ENCODE data around the gene CCNYL1. TPM values are rescaled to one million over a fixed set of nuclear protein-coding genes. Genes with fewer than 3 reads are reported as not detected.

CCNYL1 gene
- total RNA-seq, 2 donors from 2014 or later, result 19.8 to 22.4 TPM

- 92 to 93% methylated on average over 3 to 5 of the region's 5 CpGs for WGBS, 2 experiments (ENCODE audit: insufficient coverage in 1 of 2, insufficient read length in 1 of 2)
- Histone ChIP-seq H3K4me3 (ENCODE audit: low read length) (no peak overlapping the region), H3K36me3 (ENCODE audit: control insufficient read depth, insufficient read depth, low read length) (no peaks in the 10 kb centered on the region), H3K9ac (ENCODE audit: extremely low read depth, low read length, poor library complexity, severe bottlenecking) (no peak overlapping the region), H3K4me1 (ENCODE audit: control insufficient read depth, insufficient read depth, low read length) (peaks cover 10% of the 10 kb centered on the region), H3K27me3 (ENCODE audit: control insufficient read depth, insufficient read depth, low read length, poor library complexity, severe bottlenecking) (no peaks in the 10 kb centered on the region), H3K27ac (ENCODE audit: low read depth, low read length) (no peak overlapping the region), H3K9me3 (ENCODE audit: control insufficient read depth, low read length) (no peaks in the 10 kb centered on the region)
- TF ChIP-seq CTCF (conservative IDR thresholded peaks at IDR 0.05), result no peak
- Mint-ChIP-seq H3K27me3 (ENCODE audit: insufficient read depth) (no peaks in the 10 kb centered on the region), H3K4me3 (no peak overlapping the region), H3K9me3 (no peaks in the 10 kb centered on the region), H3K4me1 (peaks cover 38% of the 10 kb centered on the region), H3K36me3 (ENCODE audit: low read depth) (no peaks in the 10 kb centered on the region), H3K27ac (no peak overlapping the region)
- no peak for DNase-seq
Measured at GRCh38 chr2:207784898-207785297, 73.5 kb downstream of the CCNYL1 start.

GRCh38 chr2:207787017-207787416 lies 75.6 kb downstream of the CCNYL1 start:
- WGBS, 2 experiments (ENCODE audit: insufficient coverage in 1 of 2, insufficient read length in 1 of 2), result 84 to 95% methylated on average over 2 to 3 of the region's 3 CpGs
- no peaks in the 10 kb centered on the region for H3K27me3 Mint-ChIP-seq (ENCODE audit: insufficient read depth)
- peaks cover 39% of the 10 kb centered on the region for H3K4me1 Mint-ChIP-seq
- no peak for DNase-seq
- no peak for TF ChIP-seq CTCF (conservative IDR thresholded peaks at IDR 0.05)
- no peak overlapping the region for H3K4me3 Mint-ChIP-seq
- Histone ChIP-seq H3K4me3 (ENCODE audit: low read length) (no peak overlapping the region), H3K4me1 (ENCODE audit: control insufficient read depth, insufficient read depth, low read length) (peaks cover 20% of the 10 kb centered on the region), H3K27ac (ENCODE audit: low read depth, low read length) (no peak overlapping the region), H3K27me3 (ENCODE audit: control insufficient read depth, insufficient read depth, low read length, poor library complexity, severe bottlenecking) (no peaks in the 10 kb centered on the region), H3K36me3 (ENCODE audit: control insufficient read depth, insufficient read depth, low read length) (no peaks in the 10 kb centered on the region), H3K9me3 (ENCODE audit: control insufficient read depth, low read length) (no peaks in the 10 kb centered on the region), H3K9ac (ENCODE audit: extremely low read depth, low read length, poor library complexity, severe bottlenecking) (no peak overlapping the region)
- no peaks in the 10 kb centered on the region for H3K36me3 Mint-ChIP-seq (ENCODE audit: low read depth)
- no peaks in the 10 kb centered on the region for H3K9me3 Mint-ChIP-seq
- H3K27ac Mint-ChIP-seq, result no peak overlapping the region

- H3K27ac ChIP-seq (ENCODE audit: low read depth, low read length), result no peak overlapping the region
- peaks cover 36% of the 10 kb centered on the region for H3K4me1 Mint-ChIP-seq
- no peaks in the 10 kb centered on the region for H3K36me3 ChIP-seq (ENCODE audit: control insufficient read depth, insufficient read depth, low read length)
- no peak overlapping the region for H3K9ac ChIP-seq (ENCODE audit: extremely low read depth, low read length, poor library complexity, severe bottlenecking)
- peaks cover 18% of the 10 kb centered on the region for H3K4me1 ChIP-seq (ENCODE audit: control insufficient read depth, insufficient read depth, low read length)
- H3K27ac Mint-ChIP-seq, result no peak overlapping the region
- no peak for DNase-seq
- H3K27me3 ChIP-seq (ENCODE audit: control insufficient read depth, insufficient read depth, low read length, poor library complexity, severe bottlenecking), result no peaks in the 10 kb centered on the region
- H3K36me3 Mint-ChIP-seq (ENCODE audit: low read depth), result no peaks in the 10 kb centered on the region
- no peaks in the 10 kb centered on the region for H3K9me3 ChIP-seq (ENCODE audit: control insufficient read depth, low read length)
- no peaks in the 10 kb centered on the region for H3K27me3 Mint-ChIP-seq (ENCODE audit: insufficient read depth)
- H3K4me3 Mint-ChIP-seq, result no peak overlapping the region
- no peaks in the 10 kb centered on the region for H3K9me3 Mint-ChIP-seq
- no peak overlapping the region for H3K4me3 ChIP-seq (ENCODE audit: low read length)
- no peak for TF ChIP-seq CTCF (conservative IDR thresholded peaks at IDR 0.05)
- WGBS, 2 experiments (ENCODE audit: insufficient coverage in 1 of 2, insufficient read length in 1 of 2), result 81 to 87% methylated on average over 3 to 4 of the region's 4 CpGs
Measured at GRCh38 chr2:207787800-207788199, 76.4 kb downstream of the CCNYL1 start.
